HTERT RPE-1 (cell line): Measurements from ENCODE around the gene PLXNA4.

Source experiments
- in situ Hi-C: fragments of 300-500 bp; cut with MboI; formaldehyde crosslinking; loops from 4 replicates; pipeline ENCODE4 v1.14.3; 2020; ENCODE audit warnings: low sequenced_read_pairs

Gene PLXNA4

GRCh38 chr7:132134814-132135445, 441.3 kb downstream of the PLXNA4 start:
- in situ Hi-C loops: no loop called here

DNA sequence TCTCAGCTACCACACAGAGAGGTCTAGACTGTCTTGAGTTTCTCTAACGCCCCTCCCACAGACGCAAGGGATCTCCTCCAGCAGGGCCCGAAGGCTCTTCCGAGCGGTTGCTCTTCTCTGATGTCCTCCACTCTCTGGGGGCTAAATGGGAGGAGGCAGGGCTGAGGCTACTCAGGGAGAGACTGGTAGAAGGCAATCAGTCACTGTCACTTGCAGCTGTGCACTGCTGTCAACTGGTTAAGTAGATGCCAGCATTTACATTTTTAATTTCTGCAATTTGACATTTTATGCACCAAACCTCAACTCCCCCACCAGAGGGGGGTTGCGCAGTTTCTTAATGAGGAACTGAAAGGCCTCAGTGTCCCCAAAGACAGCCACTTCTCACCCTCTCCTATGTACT, 442.8 kb downstream of the PLXNA4 start:
- in situ Hi-C loops: no loop called here

DNA sequence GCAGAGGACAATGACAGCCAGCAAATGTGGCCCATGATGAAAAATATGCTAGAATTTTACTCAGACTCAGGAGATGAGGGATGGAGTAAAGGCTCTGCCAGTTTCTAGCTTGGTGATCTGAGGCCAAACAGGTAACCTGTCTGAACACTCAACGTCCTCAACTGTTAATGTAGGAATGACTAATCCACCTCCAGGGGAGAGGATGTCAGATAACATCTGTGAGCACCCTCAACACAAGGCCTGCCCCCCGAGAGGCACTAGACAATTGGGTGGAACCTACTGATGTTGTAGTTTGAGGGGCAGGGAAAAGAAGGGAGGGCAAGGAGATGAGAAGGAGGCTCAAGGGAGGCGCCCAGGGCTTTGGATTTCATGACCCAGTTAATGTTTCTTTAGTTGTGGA, 445.1 kb downstream of the PLXNA4 start:
- in situ Hi-C loops: no loop called here

GRCh38 chr7:132130497-132130896, 445.8 kb downstream of the PLXNA4 start:
- in situ Hi-C loops: no loop called here

GRCh38 chr7:132125872-132126595, 450.2 kb downstream of the PLXNA4 start:
- in situ Hi-C loops: no loop called here

- in situ Hi-C loops: no loop called here
Observed at GRCh38 chr7:132125096-132125495, 451.2 kb downstream of the PLXNA4 start.

DNA sequence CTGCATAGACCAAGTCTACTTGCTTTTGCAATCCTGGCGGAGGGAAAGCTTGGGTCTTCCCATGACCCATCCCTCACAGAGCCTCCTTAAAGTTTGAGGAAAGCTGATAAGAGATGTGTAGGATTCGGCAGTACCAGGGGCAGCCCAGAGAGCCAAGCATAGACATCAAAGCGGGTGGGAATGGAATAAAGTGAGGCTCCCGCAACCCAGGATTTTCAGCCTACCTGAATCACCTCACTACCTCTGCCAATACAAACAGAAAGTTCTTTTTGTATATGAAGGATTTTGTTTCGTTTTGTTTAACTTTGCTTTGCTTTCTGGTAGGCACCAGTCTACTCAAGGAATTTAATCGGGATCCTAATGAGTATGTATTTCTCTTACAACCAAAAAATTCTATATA, 451.7 kb downstream of the PLXNA4 start:
- in situ Hi-C loops: no loop called here

GRCh38 chr7:132123773-132124172, 452.5 kb downstream of the PLXNA4 start:
- in situ Hi-C loops: no loop called here

GRCh38 chr7:132122901-132123300, 453.4 kb downstream of the PLXNA4 start:
- in situ Hi-C loops: no loop called here

GRCh38 chr7:132121987-132122386, 454.3 kb downstream of the PLXNA4 start:
- in situ Hi-C loops: no loop called here

DNA sequence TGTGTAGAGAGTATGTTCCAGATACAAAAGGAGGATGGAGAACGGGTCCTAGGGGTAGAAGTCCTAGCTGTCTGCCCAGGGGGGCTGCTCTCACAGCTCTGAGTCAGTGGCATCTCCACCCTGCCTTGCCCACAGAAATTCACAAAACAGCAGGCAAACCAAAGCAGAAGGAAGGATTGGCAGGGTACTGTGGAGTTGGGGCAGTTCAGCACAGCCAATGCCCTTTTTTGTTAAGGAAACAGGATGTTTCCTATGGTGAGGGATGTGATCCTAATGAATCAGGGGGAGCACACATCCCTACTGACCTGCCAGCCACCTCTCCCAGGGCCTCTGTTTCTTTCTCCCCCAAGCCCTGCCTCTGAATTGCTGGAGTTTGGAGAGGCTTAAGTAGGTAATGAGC, 457.6 kb downstream of the PLXNA4 start:
- in situ Hi-C loops: no loop called here

GRCh38 chr7:132117636-132118035, 458.6 kb downstream of the PLXNA4 start:
- in situ Hi-C loops: no loop called here

DNA sequence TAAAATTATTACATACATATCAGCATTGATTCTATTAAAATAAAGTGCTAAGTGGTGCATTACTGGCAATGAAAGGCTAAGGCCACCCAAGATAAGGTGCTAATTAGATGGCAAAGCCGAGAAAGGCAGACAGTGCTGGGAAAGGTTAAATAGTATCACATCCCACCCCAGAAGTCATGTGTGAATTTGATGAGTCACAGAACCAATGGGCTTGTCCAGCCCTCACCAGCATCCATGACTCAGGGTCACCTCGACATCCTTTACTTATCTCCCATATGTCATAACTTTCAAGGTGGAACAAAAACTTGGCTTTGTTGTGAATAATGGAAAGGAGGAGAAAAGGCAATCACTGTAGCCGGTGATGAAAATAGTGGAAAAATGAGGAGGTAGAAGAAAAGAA, 459.1 kb downstream of the PLXNA4 start:
- in situ Hi-C loops: no loop called here

- in situ Hi-C loops: no loop called here
Observed at GRCh38 chr7:132116369-132116768, 459.9 kb downstream of the PLXNA4 start.

DNA sequence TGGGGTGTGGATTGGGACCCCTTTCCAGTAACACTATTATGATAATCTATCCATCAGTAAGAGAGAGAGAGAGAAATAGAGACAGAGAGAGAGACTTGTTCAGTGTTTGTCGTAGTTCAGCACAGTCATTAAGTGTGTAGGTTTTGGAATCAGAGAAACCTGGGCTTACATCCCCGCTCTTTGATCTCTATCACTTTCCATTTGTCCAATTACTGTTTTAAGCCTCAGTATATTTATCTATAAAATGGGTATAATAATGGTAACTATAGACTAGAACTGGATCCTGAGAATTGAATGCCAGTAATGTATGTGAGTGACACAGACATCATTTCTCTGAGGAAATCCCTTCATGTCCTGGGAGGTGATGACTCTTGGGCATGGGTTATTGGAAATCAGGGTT, 460.5 kb downstream of the PLXNA4 start:
- in situ Hi-C loops: no loop called here

DNA sequence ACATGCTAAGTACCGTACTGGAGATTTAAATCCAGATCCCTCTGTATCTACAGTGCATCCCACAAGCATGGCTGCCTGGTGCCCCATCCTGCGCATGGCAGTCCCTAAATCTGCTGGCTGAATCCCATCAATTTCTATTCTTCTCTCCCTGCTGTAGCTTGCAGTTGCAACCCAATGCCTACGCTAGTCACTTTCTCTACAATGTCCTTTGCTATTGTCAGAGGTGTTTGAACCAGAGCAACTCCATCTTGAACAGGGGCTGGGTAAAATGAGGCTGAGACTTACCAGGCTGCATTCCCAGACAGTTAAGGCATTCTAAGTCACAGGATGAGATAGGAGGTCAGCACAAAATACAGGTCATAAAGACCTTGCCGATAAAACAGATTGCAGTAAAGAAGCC, 461.2 kb downstream of the PLXNA4 start:
- in situ Hi-C loops: no loop called here

GRCh38 chr7:132114411-132114810, 461.9 kb downstream of the PLXNA4 start:
- in situ Hi-C loops: no loop called here

DNA sequence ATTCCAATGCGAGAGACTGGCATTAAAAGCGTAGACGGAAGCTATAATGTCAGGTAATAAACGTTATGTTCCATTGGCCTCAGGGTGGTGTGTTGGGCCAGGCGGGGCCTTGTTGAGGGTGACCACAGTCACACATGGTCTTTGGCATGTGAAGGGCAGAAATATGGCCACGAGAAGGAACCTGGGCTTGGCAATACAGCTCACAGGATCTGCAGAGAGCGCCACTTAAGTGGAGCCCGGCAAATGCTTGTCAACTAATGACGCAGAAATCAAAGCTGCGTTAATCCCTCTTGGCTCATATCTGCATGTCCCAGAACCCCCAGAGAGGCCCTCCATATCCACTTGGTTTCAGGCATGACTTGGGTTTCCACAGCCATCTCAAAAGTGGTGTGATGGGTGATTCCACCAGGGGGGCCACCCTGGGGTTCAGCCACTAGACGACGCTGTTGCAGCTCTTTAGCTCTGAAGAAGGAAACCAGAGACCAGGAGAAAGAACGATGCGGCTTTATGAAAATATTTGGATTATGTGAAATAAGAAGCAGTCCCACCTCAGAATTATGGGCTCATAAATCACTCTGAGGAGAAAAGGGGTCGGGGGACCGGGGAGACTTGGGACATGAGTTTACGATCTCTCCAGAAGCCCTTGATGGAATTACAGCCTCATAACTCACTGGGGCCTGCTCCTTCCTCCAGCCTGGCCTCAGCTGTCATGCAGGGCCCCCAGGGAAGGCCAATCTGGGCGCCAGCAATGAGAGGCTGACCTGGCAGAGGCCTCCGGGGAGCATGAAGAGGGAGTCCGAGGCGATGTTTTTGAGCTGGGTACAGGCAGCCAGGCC, 462.5 kb downstream of the PLXNA4 start:
- in situ Hi-C loops: no loop called here

- in situ Hi-C loops: no loop called here
Observed at GRCh38 chr7:132112657-132113056, 463.6 kb downstream of the PLXNA4 start.

GRCh38 chr7:132112106-132112505, 464.2 kb downstream of the PLXNA4 start:
- in situ Hi-C loops: no loop called here

DNA sequence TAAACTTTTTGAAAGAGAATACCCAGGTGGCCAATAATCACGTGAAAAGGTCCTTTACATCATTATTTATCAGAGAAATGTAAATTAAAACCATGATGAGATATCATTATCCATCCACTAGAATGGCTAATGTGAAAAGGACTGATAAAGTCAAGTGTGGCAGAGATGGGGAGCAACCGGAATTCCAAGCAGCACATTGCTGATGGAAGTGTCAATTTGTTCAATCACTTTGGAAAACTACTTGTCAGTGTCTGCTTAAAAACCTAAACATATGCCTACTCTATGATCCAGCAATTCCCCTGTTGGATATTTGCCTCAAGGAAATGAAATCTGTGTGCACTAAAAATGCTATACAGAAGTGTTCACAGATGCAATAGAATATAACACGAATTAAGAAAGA, 465.6 kb downstream of the PLXNA4 start:
- in situ Hi-C loops: no loop called here

DNA sequence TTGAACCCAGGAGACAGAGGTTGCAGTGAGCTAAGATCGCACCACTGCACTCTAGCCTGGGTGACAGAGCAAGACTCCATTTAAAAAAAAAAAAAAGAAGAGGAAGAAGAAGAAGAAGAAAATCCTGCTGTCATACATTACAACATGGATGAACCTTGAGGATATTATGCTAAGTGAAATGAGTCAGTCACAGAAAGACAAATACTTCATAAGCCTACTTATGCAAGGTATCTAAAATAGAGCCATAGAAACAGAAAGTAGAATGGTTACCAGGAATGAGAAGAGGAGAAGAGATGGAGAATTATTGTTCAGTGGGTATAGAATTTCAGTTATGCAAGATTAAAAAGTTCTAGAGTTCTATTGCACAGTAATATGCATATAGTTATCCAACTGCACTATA, 466.5 kb downstream of the PLXNA4 start:
- in situ Hi-C loops: no loop called here
